Neural cell (in vitro differentiated cells): ENCODE results near the gene OR52A1. TPM values are rescaled to one million over a fixed set of nuclear protein-coding genes. Genes with fewer than 3 reads are reported as not detected.

Source experiments
- H2AFZ ChIP-seq: fragments of 200-600, 300-800 bp; sonication (generic), shearing (Covaris generic); 2 replicates; pipeline ENCODE4 v1.6.0; 2014; ENCODE audit warnings: low read depth, mild to moderate bottlenecking, antibody characterized with exemption, low read length, moderate library complexity
- H3F3A ChIP-seq: fragments of 200-600 bp; shearing (Covaris generic); 2 replicates; pipeline ENCODE4 v1.6.1; 2016; ENCODE audit warnings: mild to moderate bottlenecking, moderate library complexity, mixed read lengths, antibody characterized with exemption, low read length; ENCODE audit not compliant: insufficient read depth, poor library complexity, severe bottlenecking
- H3K27ac ChIP-seq: fragments of 200-600, 300-800 bp; sonication (generic), shearing (Covaris generic); 2 replicates; pipeline ENCODE4 v1.5.1; 2014; ENCODE audit warnings: mild to moderate bottlenecking, low read length, moderate library complexity
- H3K27me3 ChIP-seq: fragments of 300-800, 200-600 bp; sonication (generic), shearing (Covaris generic); 2 replicates; pipeline ENCODE4 v1.6.0; 2014; ENCODE audit warnings: mild to moderate bottlenecking, low read depth, low read length, moderate library complexity; ENCODE audit not compliant: insufficient read depth
- H3K36me3 ChIP-seq: fragments of 300-800, 200-600 bp; sonication (generic), shearing (Covaris generic); 2 replicates; pipeline ENCODE4 v1.5.1; 2014; ENCODE audit warnings: mild to moderate bottlenecking, antibody characterized with exemption, low read length, moderate library complexity; ENCODE audit not compliant: insufficient read depth
- H3K4me2 ChIP-seq: fragments of 300-800, 200-600 bp; sonication (generic), shearing (Covaris generic); 2 replicates; pipeline ENCODE4 v1.6.0; 2014; ENCODE audit warnings: mild to moderate bottlenecking, low read length
- H3K4me3 ChIP-seq: fragments of 300-800, 200-600 bp; sonication (generic), shearing (Covaris generic); 2 replicates; pipeline ENCODE4 v1.5.1; 2014; ENCODE audit warnings: mild to moderate bottlenecking, low read length, moderate library complexity
- H3K79me2 ChIP-seq: fragments of 200-600 bp; shearing (Covaris generic); replicated peaks from 2 replicates; pipeline ENCODE4 v1.6.0; 2014; ENCODE audit warnings: mild to moderate bottlenecking, low read length, moderate library complexity; ENCODE audit not compliant: insufficient read depth
- H3K9ac ChIP-seq: fragments of 300-800, 200-600 bp; sonication (generic), shearing (Covaris generic); 2 replicates; pipeline ENCODE4 v1.6.1; 2016; ENCODE audit warnings: mild to moderate bottlenecking, low read length, mixed read lengths
- H3K9me2 ChIP-seq: fragments of 200-600 bp; shearing (Covaris generic); 2 replicates; pipeline ENCODE4 v1.6.1; 2016; ENCODE audit warnings: mild to moderate bottlenecking, low read length, mixed read lengths; ENCODE audit not compliant: insufficient read depth
- H3K9me3 ChIP-seq: fragments of 200-600, 300-800 bp; sonication (generic), shearing (Covaris generic); 2 replicates; pipeline ENCODE4 v1.6.1; 2016; ENCODE audit warnings: mild to moderate bottlenecking, mixed run types, low read length, moderate library complexity, mixed read lengths
- H4K20me1 ChIP-seq: fragments of 200-600 bp; shearing (Covaris generic); 2 replicates; pipeline ENCODE4 v1.6.1; 2016; ENCODE audit warnings: mild to moderate bottlenecking, mixed run types; ENCODE audit not compliant: insufficient read depth
- EP300 ChIP-seq: fragments of 450-650 bp; conservative IDR thresholded peaks from 2 replicates; pipeline ENCODE4 v1.6.1; 2014; ENCODE audit warnings: antibody characterized with exemption, mild to moderate bottlenecking, moderate library complexity; ENCODE audit not compliant: poor library complexity, severe bottlenecking
- MXI1 ChIP-seq: fragments of 450-650 bp; conservative IDR thresholded peaks from 2 replicates; pipeline ENCODE4 v1.6.1; 2014; ENCODE audit warnings: antibody characterized with exemption, mild to moderate bottlenecking; ENCODE audit not compliant: poor library complexity, severe bottlenecking
- POLR2AphosphoS5 ChIP-seq: IDR thresholded peaks from 2 replicates; pipeline ENCODE4 v1.6.1; 2012
- RAD21 ChIP-seq: fragments of 450-650 bp; conservative IDR thresholded peaks from 2 replicates; pipeline ENCODE4 v1.6.1; 2014; ENCODE audit warnings: antibody characterized with exemption, mild to moderate bottlenecking, moderate library complexity
- REST ChIP-seq: IDR thresholded peaks from 2 replicates; pipeline ENCODE4 v1.6.1; 2012; ENCODE audit warnings: borderline replicate concordance
- SMC3 ChIP-seq: fragments of 450-650 bp; conservative IDR thresholded peaks from 2 replicates; pipeline ENCODE4 v1.6.1; 2014; ENCODE audit warnings: antibody characterized with exemption, mild to moderate bottlenecking, moderate library complexity; ENCODE audit not compliant: poor library complexity
- TAF1 ChIP-seq: IDR thresholded peaks from 2 replicates; pipeline ENCODE4 v1.6.1; 2012; ENCODE audit warnings: low read depth
- polyA minus RNA-seq: library from RNA; depleted of rRNA, polyadenylated mRNA; stranded (reverse); fragments of >200 nt; gene quantifications from 2 replicates; pipeline ENCODE4 v1.2.3, GENCODE V29; 2014
- polyA plus RNA-seq: library from polyadenylated mRNA; depleted of rRNA; stranded (reverse); fragments of >200 nt; gene quantifications from 2 replicates; pipeline ENCODE4 v1.2.3, GENCODE V29; 2014
- TF ChIP-seq, protein P1 (sequence below): fragments of 450-650 bp; IDR thresholded peaks from 2 replicates; pipeline ENCODE4 v1.5.1; 2014; ENCODE audit warnings: antibody characterized with exemption, mild to moderate bottlenecking, moderate library complexity; ENCODE audit not compliant: poor library complexity, severe bottlenecking

The OR52A1 gene
- polyA plus RNA-seq (not detected in 2 replicates), polyA minus RNA-seq (not detected in 2 replicates)

- H3K36me3 ChIP-seq: no peaks in the 10 kb centered on the region
- no peaks in the 10 kb centered on the region for H3F3A ChIP-seq
- no peaks in the 10 kb centered on the region for H3K79me2 ChIP-seq
- no peaks in the 10 kb centered on the region for H3K27me3 ChIP-seq
- H2AFZ ChIP-seq: no peak within 1 kb of the TSS
- H3K9ac ChIP-seq: no peak within 1 kb of the TSS
- no peaks in the 10 kb centered on the region for H4K20me1 ChIP-seq
- H3K27ac ChIP-seq: no peak within 1 kb of the TSS
- TF ChIP-seq EP300 (no peak), TAF1 (no peak)
- H3K9me3 ChIP-seq: no peaks in the 10 kb centered on the region
- no peaks in the 10 kb centered on the region for H3K9me2 ChIP-seq
- H3K4me2 ChIP-seq: no peak within 1 kb of the TSS
- no peak within 1 kb of the TSS for H3K4me3 ChIP-seq
Observed at GRCh38 chr11:5154657-5155056, at the start of gene OR52A1. Gene OR52A1, minus strand, starts transcription at chr11:5154757. Its CDS starts 2,388 bp downstream, at chr11:5152369.

DNA sequence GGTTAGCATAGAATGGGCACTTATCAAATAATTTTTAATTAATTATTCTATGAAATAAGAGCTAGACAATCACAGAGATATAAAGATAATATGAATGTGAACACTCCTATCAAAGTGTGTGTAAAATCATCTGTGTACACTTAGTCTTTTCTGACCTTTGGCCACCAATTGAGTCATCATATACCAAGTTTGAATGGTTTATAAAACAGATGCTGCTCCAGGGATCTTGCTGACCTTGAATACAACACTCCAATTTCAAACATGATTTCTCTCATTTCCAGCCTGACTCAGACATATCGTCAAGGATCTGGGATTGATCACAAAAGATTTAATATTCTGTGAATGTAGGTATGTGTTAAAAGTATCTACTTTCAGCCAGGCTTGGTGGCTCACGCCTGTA is 48.8 kb upstream of the OR52A1 start:
- H3K4me2 ChIP-seq: no peak overlapping the region
- no peaks in the 10 kb centered on the region for H3K36me3 ChIP-seq
- no peaks in the 10 kb centered on the region for H3K27me3 ChIP-seq
- no peaks in the 10 kb centered on the region for H3K9me3 ChIP-seq
- H3F3A ChIP-seq: no peaks in the 10 kb centered on the region
- H3K4me3 ChIP-seq: no peak overlapping the region
- no peak overlapping the region for H2AFZ ChIP-seq
- no peaks in the 10 kb centered on the region for H3K79me2 ChIP-seq
- TF ChIP-seq, protein P1, sequence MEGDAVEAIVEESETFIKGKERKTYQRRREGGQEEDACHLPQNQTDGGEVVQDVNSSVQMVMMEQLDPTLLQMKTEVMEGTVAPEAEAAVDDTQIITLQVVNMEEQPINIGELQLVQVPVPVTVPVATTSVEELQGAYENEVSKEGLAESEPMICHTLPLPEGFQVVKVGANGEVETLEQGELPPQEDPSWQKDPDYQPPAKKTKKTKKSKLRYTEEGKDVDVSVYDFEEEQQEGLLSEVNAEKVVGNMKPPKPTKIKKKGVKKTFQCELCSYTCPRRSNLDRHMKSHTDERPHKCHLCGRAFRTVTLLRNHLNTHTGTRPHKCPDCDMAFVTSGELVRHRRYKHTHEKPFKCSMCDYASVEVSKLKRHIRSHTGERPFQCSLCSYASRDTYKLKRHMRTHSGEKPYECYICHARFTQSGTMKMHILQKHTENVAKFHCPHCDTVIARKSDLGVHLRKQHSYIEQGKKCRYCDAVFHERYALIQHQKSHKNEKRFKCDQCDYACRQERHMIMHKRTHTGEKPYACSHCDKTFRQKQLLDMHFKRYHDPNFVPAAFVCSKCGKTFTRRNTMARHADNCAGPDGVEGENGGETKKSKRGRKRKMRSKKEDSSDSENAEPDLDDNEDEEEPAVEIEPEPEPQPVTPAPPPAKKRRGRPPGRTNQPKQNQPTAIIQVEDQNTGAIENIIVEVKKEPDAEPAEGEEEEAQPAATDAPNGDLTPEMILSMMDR: no peak
- TF ChIP-seq POLR2AphosphoS5 (no peak), EP300 (no peak)
- H4K20me1 ChIP-seq: no peaks in the 10 kb centered on the region
- no peaks in the 10 kb centered on the region for H3K9me2 ChIP-seq
- no peak overlapping the region for H3K27ac ChIP-seq
- no peak overlapping the region for H3K9ac ChIP-seq

DNA sequence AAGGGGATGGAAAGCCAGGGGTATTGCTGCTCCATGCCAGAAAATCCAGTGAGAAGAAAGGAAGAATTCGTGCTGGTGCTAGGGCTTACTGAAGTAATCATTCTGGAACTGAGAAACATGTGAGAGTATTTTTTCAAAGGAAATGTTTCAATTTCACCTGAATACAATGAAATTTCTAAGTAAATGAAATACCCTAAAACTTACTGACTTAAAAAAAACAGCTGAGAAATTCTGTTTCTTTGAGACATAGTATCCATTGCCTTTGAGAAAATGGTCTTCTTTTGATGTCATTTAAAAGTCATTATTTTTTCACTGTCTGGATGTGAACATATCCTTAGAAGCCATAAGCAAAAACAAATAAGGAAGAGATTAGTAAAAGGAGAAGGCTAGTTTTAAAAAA is 46.0 kb upstream of the OR52A1 start, which contains the start of gene OR51V1:
Gene OR51V1 (minus strand): TSS at position 101 of the 400 bp plus-strand sequence. CDS start 0 bp downstream, at position 101.
- Histone ChIP-seq H3K36me3 (no peaks in the 10 kb centered on the region), H3K27ac (no peak within 1 kb of the TSS), H3K27me3 (no peaks in the 10 kb centered on the region), H3F3A (no peaks in the 10 kb centered on the region), H3K9me3 (no peaks in the 10 kb centered on the region), H3K4me3 (no peak within 1 kb of the TSS), H2AFZ (no peak within 1 kb of the TSS), H3K4me2 (no peak within 1 kb of the TSS), H4K20me1 (no peaks in the 10 kb centered on the region), H3K9ac (no peak within 1 kb of the TSS), H3K9me2 (no peaks in the 10 kb centered on the region), H3K79me2 (no peaks in the 10 kb centered on the region)
- TF ChIP-seq, protein P1: no peak
- no peak for TF ChIP-seq EP300
- TF ChIP-seq POLR2AphosphoS5: no peak
- TF ChIP-seq SMC3: no peak
- no peak for TF ChIP-seq MXI1
- no peak for TF ChIP-seq RAD21
- TF ChIP-seq TAF1: no peak
- TF ChIP-seq REST: no peak
